ENCODE results near the gene LTA.
"Not testable (repeated sequence)": the region's sequence is repeated elsewhere in the genome, so short reads cannot be mapped to it uniquely, and the experiment has no call there.

The LTA gene

GRCh38 chr6:31590691-31591090 is 18.6 kb downstream of the LTA start:
- not testable (repeated sequence) for DNase-seq

- no peak for DNase-seq
Measured at GRCh38 chr6:31592396-31592771, 20.3 kb downstream of the LTA start.

- DNase-seq: no peak
Measured at GRCh38 chr6:31597006-31597405, 24.9 kb downstream of the LTA start.

GRCh38 chr6:31607317-31607716 is 35.2 kb downstream of the LTA start:
- DNase-seq: no peak

GRCh38 chr6:31609519-31610406 is 37.7 kb downstream of the LTA start:
- no peak for DNase-seq

GRCh38 chr6:31610968-31611367 is 38.9 kb downstream of the LTA start:
- no peak for DNase-seq

GRCh38 chr6:31614075-31614619 is 42.1 kb downstream of the LTA start:
- DNase-seq: no peak

GRCh38 chr6:31614684-31615578 is 42.8 kb downstream of the LTA start, which contains the start of gene AIF1:
AIF1 (plus strand) TSS chr6:31615234; CDS start chr6:31615330, 96 bp downstream.
- DNase-seq: no peak

GRCh38 chr6:31615748-31616147 is 43.7 kb downstream of the LTA start:
- no peak for DNase-seq

- no peak for DNase-seq
Measured at GRCh38 chr6:31617010-31617409, 44.9 kb downstream of the LTA start.

GRCh38 chr6:31619805-31620585 is 47.9 kb downstream of the LTA start:
- peak; percentile 89 for DNase-seq

- peak; percentile 18 for DNase-seq
Measured at GRCh38 chr6:31620586-31621319, 48.7 kb downstream of the LTA start, which contains the start of gene PRRC2A. PRRC2A (plus strand) TSS chr6:31620715; CDS start chr6:31622790, 2,075 bp downstream.

GRCh38 chr6:31621320-31621939 is 49.3 kb downstream of the LTA start:
- DNase-seq: no peak

GRCh38 chr6:31621991-31622390 is 49.9 kb downstream of the LTA start:
- no peak for DNase-seq

GRCh38 chr6:31622684-31623091 is 50.6 kb downstream of the LTA start:
- DNase-seq: no peak

All from NCI-H187 treated with DMSO at 0.1 percent for 48 hours (cell line).